GM18870 (cell line): ENCODE data around the gene RAB4A.

ENCODE experiments used
- ATAC-seq: cut with Tn5 transposase; IDR thresholded peaks from one replicate; pipeline ENCODE4 v1.9.1; 2021; ENCODE audit warnings: moderate library complexity; ENCODE audit not compliant: unreplicated experiment

Gene RAB4A

GRCh38 chr1:229243638-229244037 lies 27.3 kb upstream of the RAB4A start:
- no peak for ATAC-seq

GRCh38 chr1:229244091-229244490 lies 26.8 kb upstream of the RAB4A start:
- ATAC-seq, result no peak

GRCh38 chr1:229247871-229248270 lies 23.0 kb upstream of the RAB4A start:
- no peak for ATAC-seq

- ATAC-seq, result no peak
Observed at GRCh38 chr1:229248821-229249817, 21.8 kb upstream of the RAB4A start.

- no peak for ATAC-seq
Observed at GRCh38 chr1:229249854-229250644, 20.9 kb upstream of the RAB4A start.

GRCh38 chr1:229251185-229251584 lies 19.7 kb upstream of the RAB4A start:
- ATAC-seq, result no peak

- ATAC-seq, result no peak
Observed at GRCh38 chr1:229252228-229252984, 18.5 kb upstream of the RAB4A start.

- no peak for ATAC-seq
Observed at GRCh38 chr1:229253151-229253974, 17.5 kb upstream of the RAB4A start.

- ATAC-seq, result no peak
Observed at GRCh38 chr1:229254910-229255541, 15.9 kb upstream of the RAB4A start.

- no peak for ATAC-seq
Observed at GRCh38 chr1:229258031-229258756, 12.7 kb upstream of the RAB4A start.

GRCh38 chr1:229258757-229259060 lies 12.2 kb upstream of the RAB4A start:
- ATAC-seq, result no peak

- ATAC-seq, result no peak
Observed at GRCh38 chr1:229260297-229260696, 10.6 kb upstream of the RAB4A start.

- no peak for ATAC-seq
Observed at GRCh38 chr1:229262239-229262638, 8.7 kb upstream of the RAB4A start.

- ATAC-seq, result no peak
Observed at GRCh38 chr1:229263254-229263653, 7.7 kb upstream of the RAB4A start.

- ATAC-seq, result no peak
Observed at GRCh38 chr1:229264068-229264467, 6.8 kb upstream of the RAB4A start.

- ATAC-seq, result no peak
Observed at GRCh38 chr1:229264487-229264886, 6.4 kb upstream of the RAB4A start.

GRCh38 chr1:229266274-229266673 lies 4.6 kb upstream of the RAB4A start:
- no peak for ATAC-seq

- no peak for ATAC-seq
Observed at GRCh38 chr1:229266832-229267500, 3.9 kb upstream of the RAB4A start.

- ATAC-seq, result no peak
Observed at GRCh38 chr1:229268505-229268904, 2.4 kb upstream of the RAB4A start.
